Activated CD8-positive, alpha-beta memory T cell treated with anti-CD3 and anti-CD28 coated beads, Interleukin-2, amount 10 ng/mL, durations not matched to agents 7 days and 5 days (primary cell): ENCODE results near the gene C11orf98. TPM values are rescaled to one million over a fixed set of nuclear protein-coding genes. Genes with fewer than 3 reads are reported as not detected.
"Not testable (repeated sequence)": the region's sequence is repeated elsewhere in the genome, so short reads cannot be mapped to it uniquely, and the experiment has no call there.

ENCODE experiments used
- ATAC-seq: fragments of 150-1000 bp; cut with Tn5 transposase; one replicate; pipeline ENCODE4 v1.10.0; 2021; ENCODE audit warnings: moderate library complexity
- CTCF ChIA-PET: fragments of 350-600 bp; sonication (Branson Sonifier 250); formaldehyde crosslinking; loops from one replicate; lab custom pipeline; 2021; ENCODE audit warnings: antibody characterized with exemption; lab: Charles Lee
- DNase-seq: peaks from one replicate; pipeline ENCODE4 v3.0.0-alpha.2; 2020
- H3K27ac Mint-ChIP-seq: one replicate; pipeline ENCODE4 v1.8.0; 2021; ENCODE audit warnings: mild to moderate bottlenecking, mixed read lengths
- H3K27me3 Mint-ChIP-seq: one replicate; pipeline ENCODE4 v1.8.0; 2021; ENCODE audit warnings: mixed read lengths
- H3K36me3 Mint-ChIP-seq: one replicate; pipeline ENCODE4 v1.8.0; 2021; ENCODE audit warnings: mild to moderate bottlenecking, mixed read lengths
- H3K4me1 Mint-ChIP-seq: one replicate; pipeline ENCODE4 v1.8.0; 2021; ENCODE audit warnings: mixed read lengths
- H3K4me3 Mint-ChIP-seq: one replicate; pipeline ENCODE4 v1.8.0; 2021; ENCODE audit warnings: mild to moderate bottlenecking, moderate library complexity, mixed read lengths
- H3K9me3 Mint-ChIP-seq: one replicate; pipeline ENCODE4 v1.8.0; 2022; ENCODE audit warnings: low read depth, mixed read lengths
- total RNA-seq, 2 experiments: library from RNA; stranded (reverse); gene quantifications; one replicate each; pipeline ENCODE4 v1.2.3, GENCODE V29; 2021

The C11orf98 gene
- total RNA-seq, 2 experiments from 2014 or later: 130 to 131 TPM

- Mint-ChIP-seq H3K4me1 (peaks cover 39% of the 10 kb centered on the region), H3K4me3 (peak within 1 kb of the TSS; percentile 89), H3K27me3 (no peaks in the 10 kb centered on the region), H3K36me3 (peaks cover 27% of the 10 kb centered on the region), H3K27ac (peak within 1 kb of the TSS; percentile 93), H3K9me3 (no peaks in the 10 kb centered on the region)
- DNase-seq: peak; percentile 100
- CTCF ChIA-PET: interaction anchor here (0.6 to 1.9 kb wide), 9 partner anchors 9 to 141 kb away, joined by 3 to 7 read pairs (median 3); partner anchors contain the start of genes C11orf98, CSKMT and EML3
- peak; percentile 98 for ATAC-seq
Observed at GRCh38 chr11:62645946-62646824, 18.8 kb downstream of the C11orf98 start, which contains the start of gene GANAB. Gene GANAB, minus strand, starts transcription at chr11:62646613. Its CDS starts 14 bp downstream, at chr11:62646599.

GRCh38 chr11:62645671-62645945, 19.4 kb downstream of the C11orf98 start:
- H3K36me3 Mint-ChIP-seq: peaks cover 27% of the 10 kb centered on the region
- no peak for ATAC-seq

GRCh38 chr11:62644220-62644619, 20.8 kb downstream of the C11orf98 start:
- CTCF ChIA-PET: interaction anchor here (0.8 to 1.2 kb wide), 2 partner anchors 15 to 33 kb away, joined by 3 to 6 read pairs; no protein-coding TSS in a partner anchor
- H3K4me3 Mint-ChIP-seq: peak overlapping the region; percentile 5
- no peaks in the 10 kb centered on the region for H3K9me3 Mint-ChIP-seq
- DNase-seq: no peak
- H3K4me1 Mint-ChIP-seq: peaks cover 46% of the 10 kb centered on the region
- peaks cover 28% of the 10 kb centered on the region for H3K36me3 Mint-ChIP-seq
- no peak overlapping the region for H3K27ac Mint-ChIP-seq
- ATAC-seq: no peak
- H3K27me3 Mint-ChIP-seq: no peaks in the 10 kb centered on the region

More at GRCh38 chr11:62645671-62645945, 19.4 kb downstream of the C11orf98 start:
- no peak for DNase-seq
- CTCF ChIA-PET: interaction anchor here (0.9 to 1.9 kb wide), 6 partner anchors 8 to 141 kb away, joined by 3 to 6 read pairs (median 4); partner anchors contain the start of genes C11orf98 and CSKMT
- no peaks in the 10 kb centered on the region for H3K27me3 Mint-ChIP-seq
- no peaks in the 10 kb centered on the region for H3K9me3 Mint-ChIP-seq
- H3K4me1 Mint-ChIP-seq: peaks cover 41% of the 10 kb centered on the region
- H3K27ac Mint-ChIP-seq: peak overlapping the region; percentile 93
- peak overlapping the region; percentile 89 for H3K4me3 Mint-ChIP-seq

GRCh38 chr11:62632492-62632891, 32.5 kb downstream of the C11orf98 start:
- CTCF ChIA-PET: interaction anchor here (0.9 kb wide), 1 partner anchor 247 kb away, joined by 3 read pairs; no protein-coding TSS in a partner anchor
- Mint-ChIP-seq H3K36me3 (peaks cover 66% of the 10 kb centered on the region), H3K9me3 (no peaks in the 10 kb centered on the region), H3K4me3 (no peak overlapping the region), H3K27ac (no peak overlapping the region), H3K27me3 (no peaks in the 10 kb centered on the region), H3K4me1 (peaks cover 15% of the 10 kb centered on the region)
- ATAC-seq: no peak
- DNase-seq: no peak

GRCh38 chr11:62627713-62628112, 37.3 kb downstream of the C11orf98 start:
- CTCF ChIA-PET: interaction anchor here (0.7 to 1.6 kb wide), 3 partner anchors 16 to 1614 kb away, joined by 3 to 8 read pairs (median 5); partner anchors contain the start of gene EML3
- H3K4me1 Mint-ChIP-seq: no peaks in the 10 kb centered on the region
- H3K36me3 Mint-ChIP-seq: peaks cover 52% of the 10 kb centered on the region
- H3K27me3 Mint-ChIP-seq: no peaks in the 10 kb centered on the region
- ATAC-seq: no peak
- H3K9me3 Mint-ChIP-seq: no peaks in the 10 kb centered on the region
- no peak for DNase-seq
- no peak overlapping the region for H3K27ac Mint-ChIP-seq
- H3K4me3 Mint-ChIP-seq: no peak overlapping the region

- peaks cover 19% of the 10 kb centered on the region for H3K4me1 Mint-ChIP-seq
- H3K36me3 Mint-ChIP-seq: peaks cover 26% of the 10 kb centered on the region
- CTCF ChIA-PET: interaction anchor here (0.8 to 4.2 kb wide), 12 partner anchors 11 to 228 kb away, joined by 3 to 39 read pairs (median 5); partner anchors contain the start of genes C11orf98, CSKMT, EML3 and MTA2
- H3K27ac Mint-ChIP-seq: peak overlapping the region; percentile 85
- ATAC-seq (no peak), DNase-seq (no peak)
- peak overlapping the region; percentile 60 for H3K4me3 Mint-ChIP-seq
- H3K27me3 Mint-ChIP-seq: no peaks in the 10 kb centered on the region
- H3K9me3 Mint-ChIP-seq: no peaks in the 10 kb centered on the region
Observed at GRCh38 chr11:62622476-62623089, 42.4 kb downstream of the C11orf98 start.

- Mint-ChIP-seq H3K27me3 (no peaks in the 10 kb centered on the region), H3K4me1 (peaks cover 19% of the 10 kb centered on the region), H3K4me3 (peak within 1 kb of the TSS; percentile 90), H3K36me3 (peaks cover 24% of the 10 kb centered on the region), H3K27ac (peak within 1 kb of the TSS; percentile 96), H3K9me3 (no peaks in the 10 kb centered on the region)
- ATAC-seq (peak; percentile 93), DNase-seq (peak; percentile 98)
- CTCF ChIA-PET: interaction anchor here (0.7 to 4.2 kb wide), 14 partner anchors 10 to 197 kb away, joined by 3 to 39 read pairs (median 5); partner anchors contain the start of genes C11orf98, CSKMT, EML3 and MTA2
Observed at GRCh38 chr11:62621567-62622470, 43.2 kb downstream of the C11orf98 start, which contains the start of gene B3GAT3. Gene B3GAT3, minus strand, starts transcription at chr11:62621986. Its CDS starts 39 bp downstream, at chr11:62621947.

- ATAC-seq (no peak), DNase-seq (no peak)
- Mint-ChIP-seq H3K4me3 (peak overlapping the region; percentile 90), H3K9me3 (no peaks in the 10 kb centered on the region), H3K4me1 (peaks cover 19% of the 10 kb centered on the region), H3K36me3 (peaks cover 23% of the 10 kb centered on the region), H3K27me3 (no peaks in the 10 kb centered on the region), H3K27ac (peak overlapping the region; percentile 96)
- CTCF ChIA-PET: interaction anchor here (0.7 to 4.2 kb wide), 11 partner anchors 10 to 196 kb away, joined by 3 to 39 read pairs (median 5); partner anchors contain the start of genes C11orf98, CSKMT, EML3 and MTA2
Observed at GRCh38 chr11:62621027-62621566, 43.9 kb downstream of the C11orf98 start.

GRCh38 chr11:62616957-62617356, 48.1 kb downstream of the C11orf98 start:
- CTCF ChIA-PET: interaction anchor here (0.6 to 1.7 kb wide), 2 partner anchors 15 to 48 kb away, joined by 3 to 5 read pairs; partner anchors contain the start of genes C11orf98, CSKMT and MTA2
- H3K27ac Mint-ChIP-seq, H3K4me3 Mint-ChIP-seq, H3K27me3 Mint-ChIP-seq, DNase-seq, H3K9me3 Mint-ChIP-seq, ATAC-seq: not testable (repeated sequence)
- peaks cover 18% of the 10 kb centered on the region for H3K36me3 Mint-ChIP-seq
- H3K4me1 Mint-ChIP-seq: peaks cover 29% of the 10 kb centered on the region

GRCh38 chr11:62615521-62615920, 49.5 kb downstream of the C11orf98 start:
- DNase-seq (no peak), ATAC-seq (no peak)
- no peak overlapping the region for H3K4me3 Mint-ChIP-seq
- H3K9me3 Mint-ChIP-seq: no peaks in the 10 kb centered on the region
- CTCF ChIA-PET: no interaction called here
- peaks cover 36% of the 10 kb centered on the region for H3K4me1 Mint-ChIP-seq
- H3K27me3 Mint-ChIP-seq: no peaks in the 10 kb centered on the region
- peaks cover 14% of the 10 kb centered on the region for H3K36me3 Mint-ChIP-seq
- H3K27ac Mint-ChIP-seq: no peak overlapping the region

GRCh38 chr11:62614275-62614674, 50.7 kb downstream of the C11orf98 start:
- Mint-ChIP-seq H3K9me3 (no peaks in the 10 kb centered on the region), H3K27ac (peak overlapping the region; percentile 77), H3K36me3 (peaks cover 16% of the 10 kb centered on the region), H3K27me3 (no peaks in the 10 kb centered on the region), H3K4me1 (peaks cover 39% of the 10 kb centered on the region), H3K4me3 (no peak overlapping the region)
- no peak for DNase-seq
- CTCF ChIA-PET: interaction anchor here (1.7 kb wide), 2 partner anchors 12 to 80 kb away, joined by 4 to 5 read pairs; partner anchors contain the start of gene MTA2
- ATAC-seq: no peak
